Kidney epithelial cell (primary cell): ENCODE measurements around the gene CDH23. TPM values are rescaled to one million over a fixed set of nuclear protein-coding genes. Genes with fewer than 3 reads are reported as not detected.
A peak's percentile ranks its signal among the peaks of the same experiment; 100 is the strongest.

Source experiments
- DNase-seq: peaks from one replicate; pipeline ENCODE4 v3.0.0-alpha.2; 2010; ENCODE audit warnings: low read depth
- H3K27me3 ChIP-seq: 2 replicates; pipeline ENCODE4 v1.6.0; 2011; ENCODE audit warnings: low read length; ENCODE audit not compliant: control insufficient read depth, insufficient read depth
- H3K36me3 ChIP-seq: 2 replicates; pipeline ENCODE4 v1.5.1; 2011; ENCODE audit warnings: low read length; ENCODE audit not compliant: control insufficient read depth, insufficient read depth
- H3K4me3 ChIP-seq: 2 replicates; pipeline ENCODE4 v1.5.1; 2011; ENCODE audit warnings: low read depth, mild to moderate bottlenecking, control low read depth, low read length
- total RNA-seq: library from RNA; depleted of rRNA; stranded (reverse); fragments of >200 nt; gene quantifications from 2 replicates; pipeline ENCODE4 v1.2.3, GENCODE V29; 2015
- TF ChIP-seq, protein P1 (sequence below): IDR thresholded peaks from 2 replicates; pipeline ENCODE4 v1.5.1; 2011; ENCODE audit warnings: mild to moderate bottlenecking, moderate library complexity, low read length, control low read depth, inconsistent platforms; ENCODE audit not compliant: insufficient read depth, poor library complexity, severe bottlenecking

CDH23 gene
- total RNA-seq, 1 donor from 2014 or later: 0.04 TPM

DNA sequence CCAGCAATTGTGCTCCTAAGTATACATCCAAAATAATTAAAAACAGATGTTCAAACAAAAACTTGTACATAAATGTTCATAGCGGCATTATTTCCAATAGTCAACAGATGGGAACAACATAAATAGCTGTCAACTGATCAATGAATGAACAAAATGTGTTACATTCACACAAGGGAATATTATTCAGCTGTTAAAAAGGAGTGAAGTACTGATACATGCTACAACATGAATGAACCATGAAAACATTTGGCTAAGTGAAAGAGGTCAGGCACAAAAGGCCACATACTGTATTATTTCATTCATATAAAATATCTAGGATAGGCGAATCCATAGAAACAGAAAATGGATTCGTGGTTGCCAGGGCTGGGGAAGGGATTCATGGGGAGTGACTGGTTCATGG lies 109.1 kb downstream of the CDH23 start:
- Histone ChIP-seq H3K4me3 (no peak overlapping the region), H3K36me3 (no peaks in the 10 kb centered on the region), H3K27me3 (peaks cover 20% of the 10 kb centered on the region)
- no peak for DNase-seq
- TF ChIP-seq, protein P1, sequence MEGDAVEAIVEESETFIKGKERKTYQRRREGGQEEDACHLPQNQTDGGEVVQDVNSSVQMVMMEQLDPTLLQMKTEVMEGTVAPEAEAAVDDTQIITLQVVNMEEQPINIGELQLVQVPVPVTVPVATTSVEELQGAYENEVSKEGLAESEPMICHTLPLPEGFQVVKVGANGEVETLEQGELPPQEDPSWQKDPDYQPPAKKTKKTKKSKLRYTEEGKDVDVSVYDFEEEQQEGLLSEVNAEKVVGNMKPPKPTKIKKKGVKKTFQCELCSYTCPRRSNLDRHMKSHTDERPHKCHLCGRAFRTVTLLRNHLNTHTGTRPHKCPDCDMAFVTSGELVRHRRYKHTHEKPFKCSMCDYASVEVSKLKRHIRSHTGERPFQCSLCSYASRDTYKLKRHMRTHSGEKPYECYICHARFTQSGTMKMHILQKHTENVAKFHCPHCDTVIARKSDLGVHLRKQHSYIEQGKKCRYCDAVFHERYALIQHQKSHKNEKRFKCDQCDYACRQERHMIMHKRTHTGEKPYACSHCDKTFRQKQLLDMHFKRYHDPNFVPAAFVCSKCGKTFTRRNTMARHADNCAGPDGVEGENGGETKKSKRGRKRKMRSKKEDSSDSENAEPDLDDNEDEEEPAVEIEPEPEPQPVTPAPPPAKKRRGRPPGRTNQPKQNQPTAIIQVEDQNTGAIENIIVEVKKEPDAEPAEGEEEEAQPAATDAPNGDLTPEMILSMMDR: no peak

DNA sequence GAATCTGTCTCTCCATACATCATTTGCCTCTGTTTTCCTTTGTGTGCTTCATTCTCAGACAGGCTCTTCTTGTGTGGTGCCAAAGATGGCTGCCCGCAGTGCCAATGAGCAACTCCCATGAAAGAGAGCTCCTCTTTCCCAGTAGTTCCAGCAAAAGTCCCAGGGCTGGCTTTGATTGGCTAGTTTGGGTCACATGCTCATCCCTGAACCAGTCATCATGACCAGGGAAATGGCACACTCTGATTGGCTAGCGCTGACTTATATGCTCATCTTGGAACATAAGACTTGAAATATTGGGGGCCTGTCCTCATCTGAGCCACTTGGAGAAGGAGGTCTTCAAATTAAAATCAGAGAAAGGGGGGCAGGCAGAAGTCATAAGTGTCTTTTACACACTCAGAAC lies 112.7 kb downstream of the CDH23 start:
- Histone ChIP-seq H3K4me3 (no peak overlapping the region), H3K36me3 (no peaks in the 10 kb centered on the region), H3K27me3 (peaks cover 37% of the 10 kb centered on the region)
- TF ChIP-seq, protein P1: no peak
- DNase-seq: no peak

DNA sequence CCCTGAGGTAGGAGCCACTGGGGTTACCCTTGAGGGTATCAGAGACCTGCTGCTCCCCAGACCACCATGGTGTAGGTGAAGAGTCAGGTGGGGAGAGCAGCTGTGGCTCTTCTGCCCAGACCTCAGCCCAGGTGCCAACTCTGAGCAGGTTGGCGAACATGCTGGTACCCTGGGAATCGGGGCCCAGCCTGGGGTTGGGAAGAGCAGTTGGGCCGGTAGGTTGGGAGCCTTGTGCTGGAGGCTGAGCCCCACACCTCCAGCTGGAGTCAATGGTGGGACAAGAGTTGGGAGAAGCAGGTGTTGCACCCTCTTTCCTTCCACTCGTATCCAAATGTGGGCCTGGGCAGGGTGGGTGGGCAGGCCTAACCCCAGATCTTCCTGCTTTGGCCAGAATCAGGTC lies 114.5 kb downstream of the CDH23 start:
- Histone ChIP-seq H3K4me3 (no peak overlapping the region), H3K36me3 (no peaks in the 10 kb centered on the region), H3K27me3 (peaks cover 41% of the 10 kb centered on the region)
- TF ChIP-seq, protein P1: no peak
- no peak for DNase-seq

DNA sequence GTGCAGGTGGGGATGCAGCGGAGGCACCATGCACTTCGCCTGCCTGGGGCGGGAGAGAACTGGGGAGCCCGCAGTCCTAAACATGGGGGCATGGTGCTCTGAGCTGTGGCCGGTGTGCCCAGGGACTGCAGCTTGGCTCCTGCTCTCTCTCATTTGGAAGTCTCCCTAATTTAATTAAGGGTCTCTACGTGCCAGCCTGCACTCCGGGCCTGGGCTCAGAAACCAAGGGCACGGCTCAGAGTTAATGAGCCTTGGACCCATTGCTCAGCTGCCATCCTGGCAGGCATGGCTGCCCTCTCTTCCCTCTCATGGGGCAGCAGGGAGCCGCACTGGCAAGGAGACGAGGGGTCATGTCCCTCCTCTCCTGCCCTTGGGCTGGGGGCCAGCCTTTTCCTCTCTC lies 115.6 kb downstream of the CDH23 start:
- Histone ChIP-seq H3K27me3 (peaks cover 43% of the 10 kb centered on the region), H3K36me3 (no peaks in the 10 kb centered on the region)

GRCh38 chr10:71512761-71513539 lies 116.2 kb downstream of the CDH23 start:
- no peak overlapping the region for H3K4me3 ChIP-seq
- TF ChIP-seq, protein P1: no peak
- H3K36me3 ChIP-seq: no peaks in the 10 kb centered on the region
- peak; percentile 23 for DNase-seq
- peaks cover 43% of the 10 kb centered on the region for H3K27me3 ChIP-seq

More for the DNA sequence above, 115.6 kb downstream of the CDH23 start:
- no peak for DNase-seq
- H3K4me3 ChIP-seq: no peak overlapping the region
- TF ChIP-seq, protein P1: no peak

DNA sequence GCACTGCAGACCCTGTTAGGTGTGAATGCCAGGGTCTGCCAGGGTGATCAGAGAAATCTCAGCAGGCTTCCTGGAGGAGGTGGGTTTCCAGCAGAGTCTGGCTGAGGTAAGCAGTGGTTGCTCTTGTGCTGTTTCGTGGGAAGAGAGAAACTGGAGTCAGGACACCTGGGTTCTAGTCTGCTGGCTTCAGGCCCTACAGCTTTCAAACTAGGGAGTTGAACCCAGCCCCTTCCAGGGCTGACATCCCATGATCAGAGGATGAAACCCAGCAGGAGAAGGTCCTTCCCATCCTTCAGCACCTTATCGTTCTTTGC lies 116.8 kb downstream of the CDH23 start:
- no peaks in the 10 kb centered on the region for H3K36me3 ChIP-seq
- no peak for DNase-seq
- H3K27me3 ChIP-seq: peaks cover 43% of the 10 kb centered on the region
- H3K4me3 ChIP-seq: no peak overlapping the region
- TF ChIP-seq, protein P1: no peak
